ENCODE results near the gene FAM187B.

DNA sequence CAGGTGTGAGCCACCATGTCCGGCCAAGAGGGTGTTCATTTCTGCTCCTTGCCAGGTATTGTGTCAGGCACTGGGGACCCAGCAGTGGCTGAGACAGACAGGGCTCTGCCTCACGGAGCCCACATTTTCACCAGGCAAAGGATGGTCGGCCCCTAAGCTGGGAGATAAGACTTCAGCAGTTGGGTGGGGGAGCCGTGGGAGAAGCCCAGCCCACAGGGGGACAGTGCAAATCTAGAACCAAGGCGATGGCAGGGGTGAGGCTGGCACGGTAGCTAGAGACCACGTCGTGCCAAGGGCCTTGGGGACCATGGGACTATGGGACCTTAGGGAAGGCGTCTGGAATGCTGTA is 28.5 kb upstream of the FAM187B start:
- TF ChIP-seq CTCF (conservative IDR thresholded peaks at IDR 0.05) (no peak), EZH2 (IDR thresholded peaks at IDR 0.05; ENCODE audit: low read depth) (no peak)

Measured in PC-9 (cell line).